ENCODE measurements around the gene BAD. TPM values are rescaled to one million over a fixed set of nuclear protein-coding genes. Genes with fewer than 3 reads are reported as not detected.
A peak's percentile ranks its signal among the peaks of the same experiment; 100 is the strongest.

BAD gene
- total and polyA plus RNA-seq, 2 of the 13 experiments (the other 11 are each of a cell fraction or from before 2014, with no cell fraction given): 17.9 to 28.5 TPM

DNA sequence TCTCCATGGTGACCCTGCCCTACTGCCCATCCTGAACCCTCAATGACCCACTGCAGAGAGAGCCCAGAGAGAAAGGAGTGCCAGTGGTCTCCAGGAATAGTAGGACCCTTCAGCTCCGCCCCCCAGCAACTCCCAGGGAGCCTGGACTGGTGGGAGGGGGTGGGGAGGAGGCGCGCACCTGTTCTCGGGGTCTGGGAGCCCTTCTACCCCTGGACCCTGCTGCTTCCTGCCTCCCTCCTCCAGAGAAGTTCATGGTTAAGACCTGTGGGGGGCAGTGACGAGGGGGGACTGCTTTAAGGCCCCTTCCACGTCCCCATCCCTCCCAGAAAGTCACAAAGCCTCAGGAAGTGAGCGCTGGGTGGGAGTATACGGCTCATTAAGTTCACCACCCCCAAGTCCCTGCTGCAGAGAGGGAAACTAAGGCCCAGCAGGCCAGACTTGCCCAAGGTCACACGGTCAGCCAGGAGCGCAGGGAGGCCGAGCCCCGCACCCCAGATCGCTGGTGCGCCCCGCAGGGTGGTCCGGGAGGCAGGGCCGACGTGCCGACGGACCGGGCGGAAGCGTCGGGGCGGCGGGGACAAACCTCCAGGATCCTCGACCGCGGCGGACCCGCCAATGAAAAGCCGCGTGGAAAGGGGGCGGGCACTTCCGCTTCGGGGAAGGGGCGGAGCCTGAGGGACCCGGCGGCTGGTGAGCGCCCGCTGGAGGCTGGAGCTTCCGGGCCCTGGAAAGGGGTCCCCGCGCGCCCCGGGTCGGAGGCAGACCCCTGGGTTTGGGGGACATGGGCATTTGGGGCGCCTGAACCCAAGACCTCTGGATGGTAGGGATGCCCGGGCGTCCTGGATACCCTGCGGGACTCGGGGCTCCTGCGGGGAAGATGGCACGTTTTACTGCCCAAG lies 58.6 kb downstream of the BAD start, which contains the start of the genes NUDT22 and TRPT1 (continued):
- TF ChIP-seq, protein P1, sequence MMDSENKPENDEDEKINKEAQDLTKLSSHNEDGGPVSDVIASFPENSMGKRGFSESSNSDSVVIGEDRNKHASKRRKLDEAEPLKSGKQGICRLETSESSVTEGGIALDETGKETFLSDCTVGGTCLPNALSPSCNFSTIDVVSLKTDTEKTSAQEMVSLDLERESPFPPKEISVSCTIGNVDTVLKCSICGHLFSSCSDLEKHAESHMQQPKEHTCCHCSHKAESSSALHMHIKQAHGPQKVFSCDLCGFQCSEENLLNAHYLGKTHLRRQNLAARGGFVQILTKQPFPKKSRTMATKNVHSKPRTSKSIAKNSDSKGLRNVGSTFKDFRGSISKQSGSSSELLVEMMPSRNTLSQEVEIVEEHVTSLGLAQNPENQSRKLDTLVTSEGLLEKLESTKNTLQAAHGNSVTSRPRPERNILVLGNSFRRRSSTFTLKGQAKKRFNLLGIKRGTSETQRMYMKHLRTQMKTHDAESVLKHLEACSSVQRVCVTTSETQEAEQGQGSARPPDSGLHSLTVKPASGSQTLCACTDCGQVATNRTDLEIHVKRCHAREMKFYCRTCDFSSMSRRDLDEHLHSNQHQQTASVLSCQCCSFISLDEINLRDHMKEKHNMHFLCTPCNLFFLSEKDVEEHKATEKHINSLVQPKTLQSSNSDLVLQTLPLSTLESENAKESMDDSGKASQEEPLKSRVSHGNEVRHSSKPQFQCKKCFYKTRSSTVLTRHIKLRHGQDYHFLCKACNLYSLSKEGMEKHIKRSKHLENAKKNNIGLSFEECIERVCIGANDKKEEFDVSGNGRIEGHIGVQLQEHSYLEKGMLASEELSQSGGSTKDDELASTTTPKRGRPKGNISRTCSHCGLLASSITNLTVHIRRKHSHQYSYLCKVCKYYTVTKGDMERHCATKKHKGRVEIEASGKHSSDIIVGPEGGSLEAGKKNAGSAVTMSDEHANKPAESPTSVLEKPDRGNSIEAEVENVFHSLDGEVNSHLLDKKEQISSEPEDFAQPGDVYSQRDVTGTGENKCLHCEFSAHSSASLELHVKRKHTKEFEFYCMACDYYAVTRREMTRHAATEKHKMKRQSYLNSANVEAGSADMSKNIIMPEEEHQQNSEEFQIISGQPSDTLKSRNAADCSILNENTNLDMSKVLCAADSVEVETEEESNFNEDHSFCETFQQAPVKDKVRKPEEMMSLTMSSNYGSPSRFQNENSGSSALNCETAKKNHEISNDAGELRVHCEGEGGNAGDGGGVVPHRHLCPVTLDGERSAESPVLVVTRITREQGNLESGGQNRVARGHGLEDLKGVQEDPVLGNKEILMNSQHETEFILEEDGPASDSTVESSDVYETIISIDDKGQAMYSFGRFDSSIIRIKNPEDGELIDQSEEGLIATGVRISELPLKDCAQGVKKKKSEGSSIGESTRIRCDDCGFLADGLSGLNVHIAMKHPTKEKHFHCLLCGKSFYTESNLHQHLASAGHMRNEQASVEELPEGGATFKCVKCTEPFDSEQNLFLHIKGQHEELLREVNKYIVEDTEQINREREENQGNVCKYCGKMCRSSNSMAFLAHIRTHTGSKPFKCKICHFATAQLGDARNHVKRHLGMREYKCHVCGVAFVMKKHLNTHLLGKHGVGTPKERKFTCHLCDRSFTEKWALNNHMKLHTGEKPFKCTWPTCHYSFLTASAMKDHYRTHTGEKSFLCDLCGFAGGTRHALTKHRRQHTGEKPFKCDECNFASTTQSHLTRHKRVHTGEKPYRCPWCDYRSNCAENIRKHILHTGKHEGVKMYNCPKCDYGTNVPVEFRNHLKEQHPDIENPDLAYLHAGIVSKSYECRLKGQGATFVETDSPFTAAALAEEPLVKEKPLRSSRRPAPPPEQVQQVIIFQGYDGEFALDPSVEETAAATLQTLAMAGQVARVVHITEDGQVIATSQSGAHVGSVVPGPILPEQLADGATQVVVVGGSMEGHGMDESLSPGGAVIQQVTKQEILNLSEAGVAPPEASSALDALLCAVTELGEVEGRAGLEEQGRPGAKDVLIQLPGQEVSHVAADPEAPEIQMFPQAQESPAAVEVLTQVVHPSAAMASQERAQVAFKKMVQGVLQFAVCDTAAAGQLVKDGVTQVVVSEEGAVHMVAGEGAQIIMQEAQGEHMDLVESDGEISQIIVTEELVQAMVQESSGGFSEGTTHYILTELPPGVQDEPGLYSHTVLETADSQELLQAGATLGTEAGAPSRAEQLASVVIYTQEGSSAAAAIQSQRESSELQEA (CRISPR knock-in tag; IDR thresholded peaks at IDR 0.05; ENCODE audit: not compliant biosample characterization): no peak
- 0 out of 2 replicates have a peak, but pooled peaks have one; percentile 26 for TF ChIP-seq ZNF143 (CRISPR knock-in tag; IDR thresholded peaks at IDR 0.05)
- TF ChIP-seq, protein P2, sequence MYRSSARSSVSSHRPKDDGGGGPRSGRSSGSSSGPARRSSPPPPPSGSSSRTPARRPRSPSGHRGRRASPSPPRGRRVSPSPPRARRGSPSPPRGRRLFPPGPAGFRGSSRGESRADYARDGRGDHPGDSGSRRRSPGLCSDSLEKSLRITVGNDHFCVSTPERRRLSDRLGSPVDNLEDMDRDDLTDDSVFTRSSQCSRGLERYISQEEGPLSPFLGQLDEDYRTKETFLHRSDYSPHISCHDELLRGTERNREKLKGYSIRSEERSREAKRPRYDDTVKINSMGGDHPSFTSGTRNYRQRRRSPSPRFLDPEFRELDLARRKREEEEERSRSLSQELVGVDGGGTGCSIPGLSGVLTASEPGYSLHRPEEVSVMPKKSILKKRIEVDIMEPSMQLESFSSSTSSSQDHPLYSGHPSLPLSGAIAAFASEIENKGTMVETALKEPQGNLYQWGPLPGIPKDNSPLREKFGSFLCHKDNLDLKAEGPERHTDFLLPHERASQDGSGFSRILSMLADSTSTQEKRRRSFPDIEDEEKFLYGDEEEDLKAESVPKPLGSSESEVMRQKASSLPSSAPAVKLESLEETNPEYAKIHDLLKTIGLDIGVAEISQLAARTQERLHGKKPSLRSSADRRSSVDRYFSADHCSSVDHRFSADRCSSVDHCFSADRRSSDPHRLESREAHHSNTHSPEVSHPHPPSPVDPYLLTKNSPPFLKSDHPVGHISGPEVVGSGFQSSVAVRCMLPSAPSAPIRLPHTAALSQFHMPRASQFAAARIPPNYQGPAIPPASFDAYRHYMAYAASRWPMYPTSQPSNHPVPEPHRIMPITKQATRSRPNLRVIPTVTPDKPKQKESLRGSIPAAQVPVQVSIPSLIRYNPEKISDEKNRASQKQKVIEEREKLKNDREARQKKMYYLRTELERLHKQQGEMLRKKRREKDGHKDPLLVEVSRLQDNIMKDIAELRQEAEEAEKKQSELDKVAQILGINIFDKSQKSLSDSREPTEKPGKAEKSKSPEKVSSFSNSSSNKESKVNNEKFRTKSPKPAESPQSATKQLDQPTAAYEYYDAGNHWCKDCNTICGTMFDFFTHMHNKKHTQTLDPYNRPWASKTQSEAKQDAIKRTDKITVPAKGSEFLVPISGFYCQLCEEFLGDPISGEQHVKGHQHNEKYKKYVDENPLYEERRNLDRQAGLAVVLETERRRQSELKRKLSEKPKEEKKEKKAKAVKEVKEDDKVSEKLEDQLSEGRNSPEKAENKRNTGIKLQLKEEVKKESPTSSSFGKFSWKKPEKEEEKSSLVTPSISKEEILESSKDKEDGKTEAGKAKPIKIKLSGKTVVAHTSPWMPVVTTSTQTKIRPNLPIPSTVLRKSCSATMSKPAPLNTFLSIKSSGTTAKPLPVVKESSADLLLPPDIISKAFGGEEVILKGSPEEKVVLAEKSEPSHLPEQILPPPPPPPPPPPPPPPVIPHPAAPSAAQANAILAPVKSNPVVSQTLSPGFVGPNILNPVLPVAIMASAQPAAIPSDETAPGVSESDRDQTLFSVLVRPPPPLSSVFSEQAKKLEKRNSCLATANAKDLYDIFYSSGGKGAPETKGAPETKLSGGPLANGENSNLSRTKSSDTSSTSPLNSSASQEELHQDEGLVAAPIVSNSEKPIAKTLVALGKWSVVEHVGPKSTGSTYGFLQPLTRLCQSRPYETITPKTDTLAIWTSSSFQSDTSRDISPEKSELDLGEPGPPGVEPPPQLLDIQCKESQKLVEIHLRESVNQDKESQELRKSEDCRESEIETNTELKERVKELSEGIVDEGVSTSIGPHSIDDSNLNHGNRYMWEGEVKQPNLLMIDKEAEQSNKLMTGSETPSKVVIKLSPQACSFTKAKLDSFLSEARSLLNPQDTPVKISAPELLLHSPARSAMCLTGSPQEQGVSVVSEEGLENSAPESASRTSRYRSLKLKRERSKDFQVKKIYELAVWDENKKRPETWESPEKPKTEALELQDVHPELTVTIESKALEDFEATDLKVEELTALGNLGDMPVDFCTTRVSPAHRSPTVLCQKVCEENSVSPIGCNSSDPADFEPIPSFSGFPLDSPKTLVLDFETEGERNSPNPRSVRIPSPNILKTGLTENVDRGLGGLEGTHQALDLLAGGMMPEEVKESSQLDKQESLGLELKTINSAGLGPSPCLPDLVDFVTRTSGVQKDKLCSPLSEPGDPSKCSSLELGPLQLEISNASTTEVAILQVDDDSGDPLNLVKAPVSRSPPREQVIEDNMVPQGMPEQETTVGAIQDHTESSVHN (CRISPR knock-in tag; IDR thresholded peaks at IDR 0.05): no peak
- no peak for TF ChIP-seq PAF1 (CRISPR knock-in tag; IDR thresholded peaks at IDR 0.05)
- TF ChIP-seq TOPORS (CRISPR knock-in tag; IDR thresholded peaks at IDR 0.05): 0 out of 2 replicates have a peak, but pooled peaks have one; percentile 28
- TF ChIP-seq RAD51 (IDR thresholded peaks at IDR 0.05; ENCODE audit: borderline replicate concordance): no peak
- TF ChIP-seq FOXK1 (CRISPR knock-in tag; IDR thresholded peaks at IDR 0.05; ENCODE audit: borderline replicate concordance, low read depth): peak; percentile 47; the same call in 1 of the 2 replicates
- TF ChIP-seq ZNF333 (CRISPR knock-in tag; IDR thresholded peaks at IDR 0.05; ENCODE audit: borderline replicate concordance): peak; percentile 55; the same call in 1 of the 2 replicates
- no peak for TF ChIP-seq NCOR1 (IDR thresholded peaks at IDR 0.05; ENCODE audit: borderline replicate concordance, low read length)
- TF ChIP-seq ZNF556 (CRISPR knock-in tag; IDR thresholded peaks at IDR 0.05; ENCODE audit: borderline replicate concordance): no peak
- TF ChIP-seq KAT8 (CRISPR knock-in tag; IDR thresholded peaks at IDR 0.05): peak; percentile 86
- TF ChIP-seq MTA1 (CRISPR knock-in tag; IDR thresholded peaks at IDR 0.05; ENCODE audit: borderline replicate concordance): no peak
